Retinal pigment epithelial cell (primary cell): Measurements from ENCODE around the gene MEF2C.

Experiments
- DNase-seq: peaks from one replicate; pipeline ENCODE4 v3.0.0-alpha.2; 2010; ENCODE audit warnings: low read depth
- H3K4me3 ChIP-seq: 2 replicates; pipeline ENCODE4 v1.5.1; 2011; ENCODE audit warnings: mild to moderate bottlenecking, low read length, control low read depth, moderate library complexity
- CTCF ChIP-seq: conservative IDR thresholded peaks from 2 replicates; pipeline ENCODE4 v1.5.1; 2011; ENCODE audit warnings: low read depth, low read length, control low read depth, inconsistent platforms

MEF2C gene

GRCh38 chr5:88895681-88896501 lies 12.9 kb upstream of the MEF2C start:
- H3K4me3 ChIP-seq, result no peak overlapping the region
- no peak for DNase-seq
- no peak for TF ChIP-seq CTCF

- no peak overlapping the region for H3K4me3 ChIP-seq
- DNase-seq, result no peak
- TF ChIP-seq CTCF, result no peak
Observed at GRCh38 chr5:88892669-88893068, 9.7 kb upstream of the MEF2C start.

- no peak for DNase-seq
- TF ChIP-seq CTCF, result no peak
- H3K4me3 ChIP-seq, result peak overlapping the region; percentile 65
Observed at GRCh38 chr5:88890070-88890781, 7.2 kb upstream of the MEF2C start.

DNA sequence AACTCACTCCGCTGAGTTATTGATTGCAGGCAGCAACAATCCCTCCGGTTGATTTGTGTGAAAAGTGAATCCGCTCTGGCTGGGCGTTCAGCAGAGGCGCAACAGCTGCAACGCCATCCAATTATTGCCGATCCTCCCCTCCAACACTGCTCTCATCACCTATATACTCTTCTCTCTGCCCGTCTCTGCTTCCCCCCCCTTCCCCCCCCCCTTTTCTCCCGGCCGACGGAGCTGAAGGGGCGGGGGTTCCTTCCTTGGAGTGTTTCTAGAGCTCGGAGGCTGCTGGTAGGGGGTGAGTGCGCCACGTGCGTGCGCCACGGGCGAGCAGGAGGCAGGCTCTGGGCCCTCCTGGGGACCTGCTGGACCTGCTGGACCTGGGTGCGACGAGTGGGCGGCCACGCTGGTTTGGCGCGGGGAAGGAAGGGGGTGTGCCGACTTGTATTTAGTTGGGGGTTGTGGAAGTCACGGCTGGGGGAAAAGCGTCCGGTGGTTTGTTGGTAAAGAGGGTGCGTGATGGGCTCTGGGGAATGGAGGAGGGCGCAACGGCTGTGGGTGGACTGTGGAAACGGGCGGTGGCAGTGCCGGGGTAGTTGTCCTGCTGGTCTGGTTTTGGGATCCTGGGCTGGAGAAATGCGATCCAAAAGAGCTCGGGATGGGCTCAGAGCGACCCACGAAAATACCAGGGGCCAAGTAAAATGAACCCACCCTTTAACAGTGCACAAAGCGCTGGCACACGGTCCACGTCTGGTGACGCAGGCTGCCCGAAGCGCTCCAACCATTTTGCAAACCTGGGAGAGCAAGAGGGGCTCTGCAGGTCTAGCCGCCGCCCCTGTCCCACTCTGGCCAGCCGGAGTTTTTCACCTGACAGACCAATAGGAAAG lies 6.4 kb upstream of the MEF2C start:
- DNase-seq, result no peak
- TF ChIP-seq CTCF, result no peak
- H3K4me3 ChIP-seq, result peak overlapping the region; percentile 65

DNA sequence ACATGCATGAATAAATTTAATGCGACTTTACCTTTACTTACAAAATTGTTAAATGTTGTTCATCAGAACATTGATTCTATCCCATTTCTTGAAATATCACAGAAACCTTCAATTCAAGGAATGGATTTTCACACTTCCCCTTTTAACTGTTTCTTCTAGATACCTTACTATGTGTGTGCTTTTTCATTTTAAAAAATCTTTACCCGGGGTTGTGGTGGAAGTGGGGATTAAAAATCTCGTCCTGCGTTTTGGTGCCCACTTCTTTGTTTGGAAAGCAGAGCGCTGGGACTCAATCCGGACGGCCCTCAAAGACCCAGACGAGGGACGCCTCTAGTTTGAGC lies 5.8 kb upstream of the MEF2C start:
- no peak for DNase-seq
- H3K4me3 ChIP-seq, result peak overlapping the region; percentile 65
- TF ChIP-seq CTCF, result no peak

- no peak for TF ChIP-seq CTCF
Observed at GRCh38 chr5:88888291-88888690, 5.3 kb upstream of the MEF2C start.

More at GRCh38 chr5:88888291-88888690, 5.3 kb upstream of the MEF2C start:
- no peak overlapping the region for H3K4me3 ChIP-seq
- no peak for DNase-seq
